ENCODE data around the gene CNN2. TPM values are rescaled to one million over a fixed set of nuclear protein-coding genes. Genes with fewer than 3 reads are reported as not detected.

CNN2 gene
- total and polyA plus RNA-seq, 2 of the 4 experiments (the other 2 are of a cell fraction): 272 to 395 TPM

DNA sequence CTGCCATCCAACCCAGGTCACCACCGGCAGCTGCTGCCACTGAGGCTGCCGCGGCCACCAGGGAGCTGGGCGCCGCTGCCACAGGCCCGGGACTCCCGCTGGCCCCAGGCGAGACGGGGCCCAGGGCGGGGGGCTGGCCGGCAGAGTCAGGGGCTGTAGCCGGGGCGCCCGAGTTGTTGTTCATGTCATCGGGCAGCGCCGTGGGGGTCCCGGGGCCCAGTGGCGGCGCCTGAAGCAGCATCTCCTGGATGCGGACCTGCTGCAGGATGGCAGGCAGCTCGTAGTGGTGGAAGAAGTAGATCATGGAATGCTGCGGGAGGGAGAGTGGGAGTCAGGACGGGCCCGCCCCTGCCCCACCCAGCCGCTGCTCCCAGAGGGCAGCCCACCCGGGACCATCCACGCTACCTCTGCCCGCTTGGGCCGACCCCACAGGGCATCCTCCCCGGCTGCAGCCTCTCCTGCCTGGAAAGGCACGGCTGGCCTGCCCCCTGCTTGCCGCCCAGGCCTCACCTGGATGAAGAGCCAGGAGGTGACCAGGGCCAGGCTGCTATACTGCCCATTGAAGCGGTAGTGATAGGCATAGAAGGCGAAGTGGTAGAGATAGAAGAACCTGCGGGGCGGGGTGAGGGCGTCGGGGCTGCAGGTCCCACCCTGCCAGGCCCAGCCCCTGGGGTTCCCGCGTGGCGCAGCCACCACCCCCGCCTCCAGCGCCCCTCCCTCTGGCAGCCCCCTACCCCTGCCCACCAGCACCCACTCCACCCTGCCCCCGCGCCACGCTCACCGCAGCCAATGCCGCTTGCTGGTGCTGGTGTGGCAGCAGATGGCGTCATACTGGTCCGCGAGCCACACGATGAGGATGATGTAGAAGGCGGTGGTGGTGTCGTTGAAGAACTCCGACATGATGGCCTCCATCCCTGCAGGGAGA is 15.6 kb upstream of the CNN2 start:
- Histone ChIP-seq H3K4me3 (ENCODE audit: insufficient read depth, low read depth, low read length) (no peak overlapping the region), H3K4ac (ENCODE audit: low read depth, low read length) (no peak overlapping the region), H3K18ac (ENCODE audit: low read depth, low read length) (no peak overlapping the region), H2AFZ (replicated peaks; ENCODE audit: low read length, poor library complexity) (no peak overlapping the region), H2BK120ac (ENCODE audit: low read depth, low read length) (no peak overlapping the region), H3K9me1 (ENCODE audit: insufficient read depth, low read length) (no peaks in the 10 kb centered on the region), H3K4me1 (ENCODE audit: control insufficient read depth, insufficient read depth, low read length) (peaks cover 19% of the 10 kb centered on the region), H3K4me2 (ENCODE audit: low read depth, low read length) (no peak overlapping the region), H2BK15ac (ENCODE audit: low read depth, low read length) (no peak overlapping the region), H3K79me1 (ENCODE audit: low read depth in 1 of 2, low read length in 2 of 2) (peaks cover 0 to 38% of the 10 kb centered on the region in 2 experiments; a peak in 3 of 4 replicates), H3K27me3 (ENCODE audit: control insufficient read depth, insufficient read depth, low read length) (no peaks in the 10 kb centered on the region), H4K5ac (ENCODE audit: low read depth, low read length) (no peak overlapping the region), H2AK9ac (replicated peaks; ENCODE audit: low read depth, low read length, poor library complexity) (peak overlapping the region; percentile 73), H4K20me1 (ENCODE audit: insufficient read depth, low read length) (peaks cover 54% of the 10 kb centered on the region), H3K9me3 (ENCODE audit: control insufficient read depth, insufficient read depth, low read length) (no peaks in the 10 kb centered on the region), H3K56ac (ENCODE audit: extremely low read depth, insufficient read depth, low read length) (no peak overlapping the region), H4K91ac (ENCODE audit: insufficient read depth, low read depth, low read length) (no peak overlapping the region), H2AK5ac (ENCODE audit: low read depth, low read length) (0 out of 2 replicates have a peak overlapping the region, but pooled peaks have one; percentile 77), H3K14ac (replicated peaks; ENCODE audit: low read depth, low read length) (no peak overlapping the region), H3K27ac (ENCODE audit: insufficient read depth, low read length) (peak overlapping the region; percentile 65), H2BK20ac (ENCODE audit: low read depth, low read length) (no peak overlapping the region), H3K23ac (ENCODE audit: low read depth, low read length) (no peak overlapping the region), H3K9ac (ENCODE audit: low read depth, low read length) (no peak overlapping the region), H3K36me3 (ENCODE audit: control insufficient read depth, insufficient read depth, low read length) (peaks cover 38% of the 10 kb centered on the region), H2BK5ac (ENCODE audit: low read depth, low read length, poor library complexity, severe bottlenecking) (peak overlapping the region; percentile 71), H4K8ac (ENCODE audit: low read depth in 2 of 2, low read length in 2 of 2) (no peak overlapping the region)
- ATAC-seq (ENCODE audit: low read depth) (no peak), DNase-seq (no peak)
- in situ Hi-C loops (cut with MboI; ENCODE audit: low sequenced_read_pairs): no loop called here
- no peak for TF ChIP-seq NFE2L2 (IDR thresholded peaks at IDR 0.05; ENCODE audit: low read depth, low read length)
- no peak for TF ChIP-seq RCOR1 (IDR thresholded peaks at IDR 0.05; ENCODE audit: insufficient replicate concordance, low read length)
- no peak for TF ChIP-seq RFX5 (IDR thresholded peaks at IDR 0.05; ENCODE audit: low read depth, low read length)
- TF ChIP-seq CEBPB (IDR thresholded peaks at IDR 0.05; ENCODE audit: low read depth, low read length): no peak
- TF ChIP-seq, protein P1, sequence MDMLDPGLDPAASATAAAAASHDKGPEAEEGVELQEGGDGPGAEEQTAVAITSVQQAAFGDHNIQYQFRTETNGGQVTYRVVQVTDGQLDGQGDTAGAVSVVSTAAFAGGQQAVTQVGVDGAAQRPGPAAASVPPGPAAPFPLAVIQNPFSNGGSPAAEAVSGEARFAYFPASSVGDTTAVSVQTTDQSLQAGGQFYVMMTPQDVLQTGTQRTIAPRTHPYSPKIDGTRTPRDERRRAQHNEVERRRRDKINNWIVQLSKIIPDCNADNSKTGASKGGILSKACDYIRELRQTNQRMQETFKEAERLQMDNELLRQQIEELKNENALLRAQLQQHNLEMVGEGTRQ (IDR thresholded peaks at IDR 0.05; ENCODE audit: low read depth, low read length): no peak
- TF ChIP-seq, protein P2, sequence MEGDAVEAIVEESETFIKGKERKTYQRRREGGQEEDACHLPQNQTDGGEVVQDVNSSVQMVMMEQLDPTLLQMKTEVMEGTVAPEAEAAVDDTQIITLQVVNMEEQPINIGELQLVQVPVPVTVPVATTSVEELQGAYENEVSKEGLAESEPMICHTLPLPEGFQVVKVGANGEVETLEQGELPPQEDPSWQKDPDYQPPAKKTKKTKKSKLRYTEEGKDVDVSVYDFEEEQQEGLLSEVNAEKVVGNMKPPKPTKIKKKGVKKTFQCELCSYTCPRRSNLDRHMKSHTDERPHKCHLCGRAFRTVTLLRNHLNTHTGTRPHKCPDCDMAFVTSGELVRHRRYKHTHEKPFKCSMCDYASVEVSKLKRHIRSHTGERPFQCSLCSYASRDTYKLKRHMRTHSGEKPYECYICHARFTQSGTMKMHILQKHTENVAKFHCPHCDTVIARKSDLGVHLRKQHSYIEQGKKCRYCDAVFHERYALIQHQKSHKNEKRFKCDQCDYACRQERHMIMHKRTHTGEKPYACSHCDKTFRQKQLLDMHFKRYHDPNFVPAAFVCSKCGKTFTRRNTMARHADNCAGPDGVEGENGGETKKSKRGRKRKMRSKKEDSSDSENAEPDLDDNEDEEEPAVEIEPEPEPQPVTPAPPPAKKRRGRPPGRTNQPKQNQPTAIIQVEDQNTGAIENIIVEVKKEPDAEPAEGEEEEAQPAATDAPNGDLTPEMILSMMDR (conservative IDR thresholded peaks at IDR 0.05; ENCODE audit: low read depth, low read length): no peak
- POLR2A ChIA-PET (ENCODE audit: unreplicated experiment): no interaction called here
- BruUV-seq (replicated peaks): no TSS peak
- intact Hi-C loops (cut with micrococcal nuclease): no loop called here
- CTCF ChIA-PET: interaction anchor here (1.4 kb wide), 1 partner anchor 11 kb away, joined by 3 read pairs; no protein-coding TSS in a partner anchor
- dilution Hi-C loops (cut with HindIII; ENCODE audit: low sequenced_read_pairs, unreplicated experiment): no loop called here
- 93% methylated on average over 3 of the region's 56 CpGs; no CpG with 5 or more reads in 1 of the 2 experiments for WGBS, 2 experiments (ENCODE audit: extremely low coverage in 2 of 2, insufficient read length in 1 of 2)
